DND-41 (cell line): ENCODE measurements around the gene TMEM86B.

Experiments used
- ATAC-seq: fragments of 200-7000 bp; cut with Tn5 transposase; 3 replicates; pipeline ENCODE4 v1.9.1; 2021; ENCODE audit warnings: low read depth; ENCODE audit not compliant: insufficient read depth
- DNase-seq: peaks from one replicate; pipeline ENCODE4 v3.0.0-alpha.2; 2020
- H2AFZ ChIP-seq: 2 replicates; pipeline ENCODE4 v1.6.0; 2012; ENCODE audit warnings: low read depth, low read length
- H3K27ac ChIP-seq: 2 replicates; pipeline ENCODE4 v1.5.1; 2012; ENCODE audit warnings: low read length, inconsistent platforms
- H3K27me3 ChIP-seq: fragments of 200-600 bp; sonication (generic); 2 replicates; pipeline ENCODE4 v1.6.0; 2012; ENCODE audit warnings: low read length, mild to moderate bottlenecking, inconsistent platforms; ENCODE audit not compliant: insufficient read depth, poor library complexity
- H3K36me3 ChIP-seq: 2 replicates; pipeline ENCODE4 v1.5.1; 2012; ENCODE audit warnings: low read length, inconsistent platforms; ENCODE audit not compliant: insufficient read depth
- H3K4me1 ChIP-seq: 2 replicates; pipeline ENCODE4 v1.5.1; 2012; ENCODE audit warnings: mild to moderate bottlenecking, low read length; ENCODE audit not compliant: insufficient read depth
- H3K4me2 ChIP-seq: 2 replicates; pipeline ENCODE4 v1.6.0; 2012; ENCODE audit warnings: mild to moderate bottlenecking, moderate library complexity, low read length, inconsistent platforms; ENCODE audit not compliant: insufficient read depth
- H3K4me3 ChIP-seq, 2 experiments: fragments of 200-600 bp in 1 of 2; shearing (Covaris generic) in 1 of 2; 2 replicates each; pipeline ENCODE4 v1.5.1; 2012 to 2016; ENCODE audit warnings: inconsistent platforms in 2 of 2, low read length in 2 of 2, mild to moderate bottlenecking in 2 of 2, low read depth in 1 of 2, moderate library complexity in 1 of 2
- H3K79me2 ChIP-seq: 2 replicates; pipeline ENCODE4 v1.6.0; 2012; ENCODE audit warnings: low read length, inconsistent platforms; ENCODE audit not compliant: insufficient read depth
- H3K9ac ChIP-seq: 2 replicates; pipeline ENCODE4 v1.6.0; 2012; ENCODE audit warnings: low read depth, mild to moderate bottlenecking, inconsistent platforms, low read length, moderate library complexity
- H3K9me3 ChIP-seq: 2 replicates; pipeline ENCODE4 v1.5.1; 2012; ENCODE audit warnings: low read length, moderate library complexity, mild to moderate bottlenecking, inconsistent platforms; ENCODE audit not compliant: insufficient read depth, severe bottlenecking
- H4K20me1 ChIP-seq: 2 replicates; pipeline ENCODE4 v1.6.0; 2012; ENCODE audit warnings: low read length; ENCODE audit not compliant: insufficient read depth
- EZH2 ChIP-seq: IDR thresholded peaks from 3 replicates; pipeline ENCODE4 v1.6.1; 2012; ENCODE audit warnings: borderline replicate concordance, low read depth, mild to moderate bottlenecking, moderate library complexity, low read length, inconsistent platforms; ENCODE audit not compliant: severe bottlenecking
- TF ChIP-seq, protein P1 (sequence below): IDR thresholded peaks from 2 replicates; pipeline ENCODE4 v1.5.1; 2012; ENCODE audit warnings: borderline replicate concordance, low read length, moderate library complexity, mild to moderate bottlenecking; ENCODE audit not compliant: poor library complexity, severe bottlenecking; ENCODE audit errors: extremely low read depth

Gene TMEM86B

DNA sequence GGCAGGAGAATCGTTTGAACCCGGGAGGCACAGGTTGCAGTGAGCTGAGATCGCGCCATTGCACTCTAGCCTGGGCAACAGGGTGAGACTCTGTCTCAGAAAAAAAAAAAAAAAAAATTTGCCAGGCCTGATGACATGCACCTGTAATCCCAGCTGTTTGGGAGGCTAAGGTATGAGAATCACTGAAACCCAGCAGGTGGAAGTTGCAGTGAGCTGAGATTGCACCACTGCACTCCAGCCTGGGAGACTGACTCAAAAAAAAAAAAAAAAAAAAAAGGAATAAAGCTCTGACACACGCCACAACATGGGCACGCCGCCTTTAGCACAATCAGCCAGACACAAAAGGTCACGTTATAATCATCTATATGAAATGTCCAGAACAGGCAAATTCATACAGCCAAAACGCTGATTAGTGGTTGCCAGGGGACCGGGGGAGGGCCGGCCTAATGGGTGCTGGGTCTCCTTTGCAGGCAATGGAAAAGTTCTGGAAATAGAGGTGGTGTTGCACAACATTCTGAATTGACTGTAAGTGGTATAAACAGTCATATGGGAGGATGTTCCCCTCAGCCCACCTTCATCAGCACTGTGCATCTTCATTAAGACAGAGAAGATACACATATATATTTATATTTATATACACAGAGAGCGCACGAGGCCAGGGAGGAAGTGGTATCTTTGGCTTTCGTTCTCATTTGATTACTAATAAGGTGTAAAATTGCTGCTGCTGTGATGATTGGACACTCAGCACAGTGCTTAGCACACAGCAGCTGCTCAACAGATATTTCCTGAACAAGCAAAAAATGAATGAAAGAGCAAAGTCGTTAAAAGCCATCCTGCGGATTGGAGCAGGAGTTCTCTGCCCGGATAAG lies 47.5 kb upstream of the TMEM86B start:
- Histone ChIP-seq H3K9ac (no peak overlapping the region), H3K27me3 (no peaks in the 10 kb centered on the region), H3K4me3 (no peak overlapping the region), H2AFZ (no peak overlapping the region), H3K27ac (no peak overlapping the region), H3K4me2 (no peak overlapping the region), H3K4me1 (peaks cover 21% of the 10 kb centered on the region), H4K20me1 (peaks cover 2% of the 10 kb centered on the region; the same call in 1 of the 2 replicates), H3K36me3 (peaks cover 60% of the 10 kb centered on the region), H3K79me2 (peaks cover 16% of the 10 kb centered on the region), H3K9me3 (no peaks in the 10 kb centered on the region)
- ATAC-seq (no peak), DNase-seq (no peak)
- TF ChIP-seq, protein P1, sequence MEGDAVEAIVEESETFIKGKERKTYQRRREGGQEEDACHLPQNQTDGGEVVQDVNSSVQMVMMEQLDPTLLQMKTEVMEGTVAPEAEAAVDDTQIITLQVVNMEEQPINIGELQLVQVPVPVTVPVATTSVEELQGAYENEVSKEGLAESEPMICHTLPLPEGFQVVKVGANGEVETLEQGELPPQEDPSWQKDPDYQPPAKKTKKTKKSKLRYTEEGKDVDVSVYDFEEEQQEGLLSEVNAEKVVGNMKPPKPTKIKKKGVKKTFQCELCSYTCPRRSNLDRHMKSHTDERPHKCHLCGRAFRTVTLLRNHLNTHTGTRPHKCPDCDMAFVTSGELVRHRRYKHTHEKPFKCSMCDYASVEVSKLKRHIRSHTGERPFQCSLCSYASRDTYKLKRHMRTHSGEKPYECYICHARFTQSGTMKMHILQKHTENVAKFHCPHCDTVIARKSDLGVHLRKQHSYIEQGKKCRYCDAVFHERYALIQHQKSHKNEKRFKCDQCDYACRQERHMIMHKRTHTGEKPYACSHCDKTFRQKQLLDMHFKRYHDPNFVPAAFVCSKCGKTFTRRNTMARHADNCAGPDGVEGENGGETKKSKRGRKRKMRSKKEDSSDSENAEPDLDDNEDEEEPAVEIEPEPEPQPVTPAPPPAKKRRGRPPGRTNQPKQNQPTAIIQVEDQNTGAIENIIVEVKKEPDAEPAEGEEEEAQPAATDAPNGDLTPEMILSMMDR: no peak
- TF ChIP-seq EZH2: no peak

DNA sequence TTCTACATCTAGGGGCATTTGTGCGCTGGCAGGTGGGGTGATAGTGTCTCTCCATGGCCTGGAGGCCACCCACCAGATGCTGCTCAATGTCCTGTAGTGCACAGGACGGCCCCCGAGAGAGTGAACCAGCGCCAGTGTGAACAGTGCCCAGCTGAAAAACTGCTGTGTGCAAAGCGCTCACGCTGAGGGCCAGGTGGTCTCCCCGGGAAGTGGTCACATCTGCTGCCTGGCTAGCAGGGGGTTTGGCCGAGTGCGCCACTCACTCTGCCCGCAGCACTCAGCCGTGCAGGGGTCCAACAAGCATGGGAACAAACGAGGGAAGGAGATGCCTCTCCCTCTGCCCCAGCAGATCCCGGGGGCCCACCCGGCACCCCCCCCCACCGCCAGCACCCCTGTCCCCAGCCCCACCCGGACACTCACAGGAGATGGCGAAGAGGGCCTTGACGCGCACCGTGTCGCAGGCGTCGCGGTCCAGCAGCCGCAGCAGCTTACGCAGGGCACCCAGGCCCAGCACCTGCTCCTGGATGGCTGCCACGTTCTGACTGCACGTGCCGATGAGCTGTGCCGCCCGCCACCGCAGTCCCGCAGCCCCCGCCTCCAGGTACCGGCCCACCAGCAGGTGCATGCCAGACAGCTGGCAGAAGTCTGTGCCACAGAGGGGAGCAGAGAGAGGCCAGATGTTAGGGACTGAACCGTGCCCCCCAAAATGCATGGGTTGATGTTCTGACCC lies 45.6 kb upstream of the TMEM86B start:
- Histone ChIP-seq H4K20me1 (peaks cover 2% of the 10 kb centered on the region; the same call in 1 of the 2 replicates), H3K27ac (no peak overlapping the region), H3K36me3 (peaks cover 73% of the 10 kb centered on the region), H3K9ac (no peak overlapping the region), H3K27me3 (no peaks in the 10 kb centered on the region), H2AFZ (no peak overlapping the region), H3K4me3 (no peak overlapping the region), H3K79me2 (peaks cover 11% of the 10 kb centered on the region), H3K9me3 (no peaks in the 10 kb centered on the region), H3K4me1 (peaks cover 9% of the 10 kb centered on the region), H3K4me2 (no peak overlapping the region)
- no peak for TF ChIP-seq EZH2
- TF ChIP-seq, protein P1: no peak
- DNase-seq: no peak
- ATAC-seq: no peak

DNA sequence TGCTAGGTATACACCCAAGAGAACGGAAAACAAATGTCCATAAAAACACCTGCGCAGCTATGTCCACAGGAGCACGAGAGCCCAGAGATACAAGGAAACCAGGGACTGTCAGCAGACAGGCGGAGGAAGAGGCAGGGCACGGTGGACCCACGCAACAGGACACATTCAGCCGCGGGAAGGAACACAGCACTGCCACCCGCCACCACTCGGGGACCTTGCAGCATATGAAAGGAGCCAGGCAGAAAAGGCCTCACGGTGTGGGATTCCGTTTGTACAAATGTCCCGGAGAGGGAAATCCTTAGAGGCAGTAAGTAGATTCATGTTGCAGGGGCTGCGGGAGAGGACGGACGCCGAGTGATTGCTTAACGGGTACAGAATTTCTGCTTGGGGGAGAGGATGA lies 43.6 kb upstream of the TMEM86B start:
- no peak for ATAC-seq
- DNase-seq: no peak
- no peak overlapping the region for H3K4me2 ChIP-seq
- no peak overlapping the region for H2AFZ ChIP-seq
- H3K36me3 ChIP-seq: peaks cover 66% of the 10 kb centered on the region
- no peaks in the 10 kb centered on the region for H3K27me3 ChIP-seq
- H3K9ac ChIP-seq: no peak overlapping the region
- no peaks in the 10 kb centered on the region for H3K9me3 ChIP-seq
- TF ChIP-seq, protein P1: no peak
- TF ChIP-seq EZH2: no peak
- no peak overlapping the region for H3K4me3 ChIP-seq
- peaks cover 2% of the 10 kb centered on the region; the same call in 1 of the 2 replicates for H4K20me1 ChIP-seq
- H3K4me1 ChIP-seq: no peaks in the 10 kb centered on the region
- no peak overlapping the region for H3K27ac ChIP-seq
- H3K79me2 ChIP-seq: no peaks in the 10 kb centered on the region
